Glutamatergic neuron (in vitro differentiated cells): Measurements from ENCODE around the gene GALNT17. TPM values are rescaled to one million over a fixed set of nuclear protein-coding genes. Genes with fewer than 3 reads are reported as not detected.

ENCODE experiments used
- DNase-seq: peaks from one replicate; pipeline ENCODE4 v3.0.0; 2022
- H3K27ac Mint-ChIP-seq: one replicate; pipeline ENCODE4 v1.8.0; 2020; ENCODE audit warnings: mild to moderate bottlenecking, mixed read lengths, inconsistent platforms; ENCODE audit not compliant: unreplicated experiment
- H3K27me3 Mint-ChIP-seq: one replicate; pipeline ENCODE4 v1.8.0; 2020; ENCODE audit warnings: mild to moderate bottlenecking, moderate library complexity, mixed read lengths, inconsistent platforms; ENCODE audit not compliant: unreplicated experiment
- H3K36me3 Mint-ChIP-seq: one replicate; pipeline ENCODE4 v1.8.0; 2020; ENCODE audit warnings: mild to moderate bottlenecking, mixed read lengths, inconsistent platforms; ENCODE audit not compliant: unreplicated experiment
- H3K4me1 Mint-ChIP-seq: one replicate; pipeline ENCODE4 v1.8.0; 2020; ENCODE audit warnings: mild to moderate bottlenecking, low read depth, mixed read lengths, inconsistent platforms; ENCODE audit not compliant: unreplicated experiment
- H3K4me3 Mint-ChIP-seq: one replicate; pipeline ENCODE4 v1.8.0; 2020; ENCODE audit warnings: mild to moderate bottlenecking, mixed read lengths, inconsistent platforms; ENCODE audit not compliant: unreplicated experiment
- H3K9me3 Mint-ChIP-seq: one replicate; pipeline ENCODE4 v1.8.0; 2020; ENCODE audit warnings: mild to moderate bottlenecking, moderate library complexity, mixed read lengths, inconsistent platforms; ENCODE audit not compliant: unreplicated experiment
- total RNA-seq: library from RNA; stranded (reverse); fragmentation: NEBNext Ultra II Directional; extraction: Animal tissue kit (Norgen Biotek cat#: 25700); gene quantifications from one replicate; pipeline ENCODE4 v1.2.1, GENCODE V29; 2021; ENCODE audit not compliant: unreplicated experiment
- TF ChIP-seq, protein P1 (sequence below): fragments of 200-600 bp; sonication (generic); IDR thresholded peaks from one replicate; pipeline ENCODE4 v1.5.0; 2021; ENCODE audit not compliant: partially characterized antibody, unreplicated experiment

GALNT17 gene
- total RNA-seq, 1 donor from 2014 or later: 42.0 TPM

DNA sequence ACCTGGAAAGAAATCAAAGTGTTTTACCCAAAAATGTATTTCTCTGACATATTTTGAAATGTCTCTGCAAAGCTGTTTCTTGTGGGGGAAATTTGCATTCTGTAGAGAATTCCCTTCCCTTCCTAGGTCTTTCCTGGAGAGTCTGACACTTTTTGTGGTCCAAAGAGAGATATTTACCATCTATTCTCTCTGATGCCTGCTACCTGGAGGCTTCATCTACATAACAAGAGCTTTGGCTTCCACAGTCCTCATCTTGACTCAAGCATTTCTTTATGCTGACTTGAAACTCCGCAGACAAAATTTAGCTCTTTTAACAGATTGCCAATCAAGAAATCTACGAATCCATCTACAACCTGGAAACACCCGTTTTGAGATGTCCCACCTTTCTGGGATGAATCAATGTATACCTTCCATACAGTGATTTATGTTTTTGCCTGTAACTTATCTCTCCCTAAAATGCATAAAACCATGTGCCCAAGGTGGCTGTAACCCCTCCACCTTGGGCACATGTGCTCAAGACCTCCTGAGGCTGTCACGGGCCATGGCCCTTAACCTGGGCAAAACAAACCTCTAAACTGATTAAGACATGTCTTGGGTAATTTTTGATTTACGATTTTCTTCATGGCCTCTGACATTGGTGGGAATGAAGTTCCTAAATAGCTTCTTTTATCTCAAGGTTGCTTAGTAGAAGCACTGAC is 334.7 kb downstream of the GALNT17 start:
- DNase-seq: no peak
- no peak overlapping the region for H3K4me3 Mint-ChIP-seq
- peaks cover 7% of the 10 kb centered on the region for H3K27me3 Mint-ChIP-seq
- H3K36me3 Mint-ChIP-seq: peaks cover 10% of the 10 kb centered on the region
- TF ChIP-seq, protein P1, sequence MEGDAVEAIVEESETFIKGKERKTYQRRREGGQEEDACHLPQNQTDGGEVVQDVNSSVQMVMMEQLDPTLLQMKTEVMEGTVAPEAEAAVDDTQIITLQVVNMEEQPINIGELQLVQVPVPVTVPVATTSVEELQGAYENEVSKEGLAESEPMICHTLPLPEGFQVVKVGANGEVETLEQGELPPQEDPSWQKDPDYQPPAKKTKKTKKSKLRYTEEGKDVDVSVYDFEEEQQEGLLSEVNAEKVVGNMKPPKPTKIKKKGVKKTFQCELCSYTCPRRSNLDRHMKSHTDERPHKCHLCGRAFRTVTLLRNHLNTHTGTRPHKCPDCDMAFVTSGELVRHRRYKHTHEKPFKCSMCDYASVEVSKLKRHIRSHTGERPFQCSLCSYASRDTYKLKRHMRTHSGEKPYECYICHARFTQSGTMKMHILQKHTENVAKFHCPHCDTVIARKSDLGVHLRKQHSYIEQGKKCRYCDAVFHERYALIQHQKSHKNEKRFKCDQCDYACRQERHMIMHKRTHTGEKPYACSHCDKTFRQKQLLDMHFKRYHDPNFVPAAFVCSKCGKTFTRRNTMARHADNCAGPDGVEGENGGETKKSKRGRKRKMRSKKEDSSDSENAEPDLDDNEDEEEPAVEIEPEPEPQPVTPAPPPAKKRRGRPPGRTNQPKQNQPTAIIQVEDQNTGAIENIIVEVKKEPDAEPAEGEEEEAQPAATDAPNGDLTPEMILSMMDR: no peak
- no peak overlapping the region for H3K27ac Mint-ChIP-seq
- peaks cover 10% of the 10 kb centered on the region for H3K4me1 Mint-ChIP-seq
- H3K9me3 Mint-ChIP-seq: peaks cover 3% of the 10 kb centered on the region

DNA sequence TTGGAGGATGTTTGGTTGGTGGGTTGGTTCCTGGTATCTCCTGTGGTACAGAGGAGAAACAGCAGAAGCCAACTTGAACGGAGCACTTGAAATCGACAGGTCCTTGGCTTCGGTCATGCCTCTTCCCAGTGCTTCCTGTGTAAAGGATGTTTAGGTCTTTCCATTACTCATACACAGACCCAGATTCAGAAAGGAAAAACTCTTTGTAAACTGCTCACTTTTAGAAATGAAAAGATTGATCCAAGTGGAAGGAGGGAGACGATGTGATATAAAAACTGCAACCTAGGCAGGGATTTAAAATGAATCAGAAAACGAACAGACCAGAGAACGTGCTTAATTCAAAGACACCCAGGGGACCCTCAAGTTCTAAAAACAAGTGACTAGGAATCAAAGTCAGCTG is 338.4 kb downstream of the GALNT17 start:
- peaks cover 3% of the 10 kb centered on the region for H3K9me3 Mint-ChIP-seq
- H3K36me3 Mint-ChIP-seq: peaks cover 19% of the 10 kb centered on the region
- peaks cover 7% of the 10 kb centered on the region for H3K27me3 Mint-ChIP-seq
- no peak for DNase-seq
- H3K27ac Mint-ChIP-seq: no peak overlapping the region
- TF ChIP-seq, protein P1: no peak
- no peak overlapping the region for H3K4me3 Mint-ChIP-seq
- H3K4me1 Mint-ChIP-seq: peaks cover 3% of the 10 kb centered on the region

DNA sequence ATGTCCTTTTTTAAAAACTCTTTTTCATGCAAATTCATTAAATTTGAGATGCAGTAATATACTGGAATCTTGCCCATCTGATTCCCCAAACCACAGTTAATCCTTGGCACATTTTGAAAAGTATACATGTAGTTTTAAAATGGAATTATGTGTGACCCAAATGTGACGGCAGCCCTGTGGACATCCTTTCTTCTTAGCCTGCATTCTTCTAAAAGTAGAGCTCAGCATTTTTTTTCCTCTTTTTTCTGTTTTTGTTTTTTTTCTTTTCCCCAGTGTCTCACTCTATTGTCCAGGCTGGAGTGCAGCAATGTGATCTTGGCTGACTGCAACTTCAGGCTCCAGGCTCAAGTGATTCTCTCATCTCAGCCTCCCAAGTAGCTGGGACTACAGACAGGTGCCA is 338.9 kb downstream of the GALNT17 start:
- H3K27me3 Mint-ChIP-seq: peaks cover 7% of the 10 kb centered on the region
- peaks cover 3% of the 10 kb centered on the region for H3K4me1 Mint-ChIP-seq
- TF ChIP-seq, protein P1: no peak
- H3K9me3 Mint-ChIP-seq: peaks cover 3% of the 10 kb centered on the region
- no peak for DNase-seq
- no peak overlapping the region for H3K27ac Mint-ChIP-seq
- H3K36me3 Mint-ChIP-seq: peaks cover 20% of the 10 kb centered on the region
- H3K4me3 Mint-ChIP-seq: no peak overlapping the region

DNA sequence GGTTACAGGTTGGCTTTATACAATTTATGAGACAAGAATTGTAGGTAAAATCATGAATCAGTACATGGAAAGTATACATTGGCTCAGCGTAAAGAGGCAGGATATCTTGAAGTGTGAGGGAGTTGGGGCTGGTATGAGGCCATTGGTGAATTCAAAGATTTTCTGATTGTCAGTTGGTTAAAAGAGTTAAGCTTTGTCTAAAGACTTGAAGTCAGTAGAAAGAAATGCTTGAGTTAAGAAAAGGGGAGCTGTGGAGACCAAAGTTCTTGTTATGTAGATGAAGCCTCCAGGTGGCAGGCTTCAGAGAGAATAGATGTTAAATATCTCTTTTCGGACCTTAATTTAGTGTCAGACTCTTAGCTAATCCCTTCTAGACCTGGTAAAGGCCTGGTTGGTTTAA is 341.0 kb downstream of the GALNT17 start:
- no peak for DNase-seq
- Mint-ChIP-seq H3K9me3 (peaks cover 3% of the 10 kb centered on the region), H3K27ac (no peak overlapping the region), H3K4me1 (peaks cover 3% of the 10 kb centered on the region), H3K27me3 (peaks cover 4% of the 10 kb centered on the region), H3K36me3 (peaks cover 14% of the 10 kb centered on the region), H3K4me3 (no peak overlapping the region)
- TF ChIP-seq, protein P1: no peak

DNA sequence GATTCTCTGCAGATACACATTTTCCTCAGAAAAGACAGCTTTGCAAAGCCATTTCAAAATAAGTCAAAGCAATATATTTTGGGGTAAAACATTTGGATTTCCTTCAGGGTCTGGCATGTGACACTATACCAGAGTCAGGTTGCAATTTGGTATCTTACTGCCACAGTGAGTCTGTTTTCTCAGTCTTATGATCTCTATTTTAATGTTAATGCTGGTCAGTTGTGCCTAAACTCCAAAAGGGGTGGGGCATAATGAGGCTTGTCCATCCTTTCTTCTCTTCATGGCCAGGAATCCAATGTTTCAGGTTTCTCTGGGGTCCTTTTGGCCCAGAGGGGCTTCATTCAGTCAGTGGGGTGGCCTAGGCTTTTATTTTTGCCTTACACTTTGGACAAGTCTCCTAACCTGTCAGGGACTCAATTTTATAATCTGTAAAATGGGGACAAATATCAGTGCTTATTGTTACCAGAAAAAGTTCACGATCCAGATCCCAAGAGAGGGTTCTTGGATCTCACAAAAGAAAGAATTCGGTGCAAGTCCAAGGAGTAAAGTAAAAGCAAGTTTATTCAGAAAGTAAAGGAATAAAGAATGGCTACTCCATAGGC is 341.5 kb downstream of the GALNT17 start:
- peaks cover 4% of the 10 kb centered on the region for H3K9me3 Mint-ChIP-seq
- TF ChIP-seq, protein P1: no peak
- peaks cover 14% of the 10 kb centered on the region for H3K36me3 Mint-ChIP-seq
- H3K27me3 Mint-ChIP-seq: peaks cover 4% of the 10 kb centered on the region
- H3K4me1 Mint-ChIP-seq: peaks cover 3% of the 10 kb centered on the region
- no peak overlapping the region for H3K27ac Mint-ChIP-seq
- DNase-seq: no peak
- H3K4me3 Mint-ChIP-seq: no peak overlapping the region
